Osteocyte (in vitro differentiated cells): ENCODE measurements around the gene SLC7A7. TPM values are rescaled to one million over a fixed set of nuclear protein-coding genes. Genes with fewer than 3 reads are reported as not detected.
"Not testable (repeated sequence)": the region's sequence is repeated elsewhere in the genome, so short reads cannot be mapped to it uniquely, and the experiment has no call there.

ENCODE experiments used
- DNase-seq: peaks from one replicate; pipeline ENCODE4 v3.0.0; 2021; ENCODE audit warnings: mixed read lengths; ENCODE audit not compliant: unreplicated experiment; ENCODE audit errors: extremely low spot score
- H3K27ac Mint-ChIP-seq: one replicate; pipeline ENCODE4 v1.8.0; 2021; ENCODE audit warnings: mild to moderate bottlenecking, mixed read lengths; ENCODE audit not compliant: unreplicated experiment
- H3K27me3 Mint-ChIP-seq: one replicate; pipeline ENCODE4 v1.8.0; 2021; ENCODE audit warnings: mixed read lengths; ENCODE audit not compliant: unreplicated experiment
- H3K36me3 Mint-ChIP-seq: one replicate; pipeline ENCODE4 v1.8.0; 2021; ENCODE audit warnings: mixed read lengths; ENCODE audit not compliant: unreplicated experiment
- H3K4me1 Mint-ChIP-seq: one replicate; pipeline ENCODE4 v1.8.0; 2021; ENCODE audit warnings: mixed read lengths; ENCODE audit not compliant: unreplicated experiment
- H3K4me3 Mint-ChIP-seq: one replicate; pipeline ENCODE4 v1.8.0; 2021; ENCODE audit warnings: mild to moderate bottlenecking, moderate library complexity, mixed read lengths; ENCODE audit not compliant: unreplicated experiment
- H3K9me3 Mint-ChIP-seq: one replicate; pipeline ENCODE4 v1.8.0; 2021; ENCODE audit warnings: mixed read lengths; ENCODE audit not compliant: unreplicated experiment
- total RNA-seq: library from RNA; stranded (reverse); gene quantifications from 2 replicates; pipeline ENCODE4 v1.2.1, GENCODE V29; 2021
- TF ChIP-seq, protein P1 (sequence below): fragments of 200-600 bp; sonication (generic); IDR thresholded peaks from 2 replicates; pipeline ENCODE4 v1.5.0; 2021; ENCODE audit warnings: antibody characterized with exemption, mild to moderate bottlenecking, moderate library complexity

Gene SLC7A7
- total RNA-seq, 1 donor from 2014 or later: 1.6 TPM

DNA sequence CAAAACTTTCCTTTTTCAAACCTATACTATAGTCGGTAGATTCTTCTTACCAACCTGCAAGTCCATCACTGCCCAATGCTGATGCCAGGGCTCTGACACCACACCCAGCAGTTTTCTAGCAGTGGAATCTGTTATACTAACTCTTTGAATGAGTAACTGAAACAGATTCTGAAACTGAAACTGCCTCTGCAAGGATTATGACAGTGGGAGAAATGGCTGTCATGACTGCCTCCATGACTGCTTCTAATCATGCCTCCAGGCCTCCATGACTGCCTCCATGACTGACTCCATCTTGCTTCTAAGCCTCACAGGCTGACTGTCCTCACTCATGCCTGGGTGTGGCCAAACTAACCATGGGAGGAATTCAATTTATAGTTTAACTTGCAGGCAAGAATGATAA lies 78.2 kb downstream of the SLC7A7 start:
- no peak overlapping the region for H3K27ac Mint-ChIP-seq
- no peaks in the 10 kb centered on the region for H3K4me1 Mint-ChIP-seq
- H3K27me3 Mint-ChIP-seq: peaks cover 4% of the 10 kb centered on the region
- TF ChIP-seq, protein P1, sequence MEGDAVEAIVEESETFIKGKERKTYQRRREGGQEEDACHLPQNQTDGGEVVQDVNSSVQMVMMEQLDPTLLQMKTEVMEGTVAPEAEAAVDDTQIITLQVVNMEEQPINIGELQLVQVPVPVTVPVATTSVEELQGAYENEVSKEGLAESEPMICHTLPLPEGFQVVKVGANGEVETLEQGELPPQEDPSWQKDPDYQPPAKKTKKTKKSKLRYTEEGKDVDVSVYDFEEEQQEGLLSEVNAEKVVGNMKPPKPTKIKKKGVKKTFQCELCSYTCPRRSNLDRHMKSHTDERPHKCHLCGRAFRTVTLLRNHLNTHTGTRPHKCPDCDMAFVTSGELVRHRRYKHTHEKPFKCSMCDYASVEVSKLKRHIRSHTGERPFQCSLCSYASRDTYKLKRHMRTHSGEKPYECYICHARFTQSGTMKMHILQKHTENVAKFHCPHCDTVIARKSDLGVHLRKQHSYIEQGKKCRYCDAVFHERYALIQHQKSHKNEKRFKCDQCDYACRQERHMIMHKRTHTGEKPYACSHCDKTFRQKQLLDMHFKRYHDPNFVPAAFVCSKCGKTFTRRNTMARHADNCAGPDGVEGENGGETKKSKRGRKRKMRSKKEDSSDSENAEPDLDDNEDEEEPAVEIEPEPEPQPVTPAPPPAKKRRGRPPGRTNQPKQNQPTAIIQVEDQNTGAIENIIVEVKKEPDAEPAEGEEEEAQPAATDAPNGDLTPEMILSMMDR: no peak
- DNase-seq: peak; percentile 30
- H3K36me3 Mint-ChIP-seq: no peaks in the 10 kb centered on the region
- no peaks in the 10 kb centered on the region for H3K9me3 Mint-ChIP-seq
- H3K4me3 Mint-ChIP-seq: no peak overlapping the region

DNA sequence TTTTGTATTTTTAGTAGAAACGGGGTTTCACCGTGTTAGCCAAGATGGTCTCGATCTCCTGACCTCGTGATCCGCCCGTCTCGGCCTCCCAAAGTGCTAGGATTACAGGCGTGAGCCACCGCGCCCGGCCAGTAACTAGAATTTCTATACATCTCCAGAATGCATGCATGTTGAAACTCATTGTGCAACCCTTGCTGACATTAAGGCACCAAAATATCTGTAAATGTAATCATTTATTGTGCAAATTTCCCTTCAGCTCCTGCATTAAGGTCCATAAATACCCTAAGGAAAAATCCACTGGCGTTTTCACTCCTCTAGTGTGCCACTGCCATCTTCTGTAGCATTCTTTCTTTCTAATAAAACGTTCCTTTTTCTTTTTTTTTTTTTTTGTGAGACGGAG lies 78.9 kb downstream of the SLC7A7 start:
- not testable (repeated sequence) for H3K4me3 Mint-ChIP-seq, DNase-seq, H3K4me1 Mint-ChIP-seq, H3K27ac Mint-ChIP-seq, H3K27me3 Mint-ChIP-seq, H3K36me3 Mint-ChIP-seq, H3K9me3 Mint-ChIP-seq

DNA sequence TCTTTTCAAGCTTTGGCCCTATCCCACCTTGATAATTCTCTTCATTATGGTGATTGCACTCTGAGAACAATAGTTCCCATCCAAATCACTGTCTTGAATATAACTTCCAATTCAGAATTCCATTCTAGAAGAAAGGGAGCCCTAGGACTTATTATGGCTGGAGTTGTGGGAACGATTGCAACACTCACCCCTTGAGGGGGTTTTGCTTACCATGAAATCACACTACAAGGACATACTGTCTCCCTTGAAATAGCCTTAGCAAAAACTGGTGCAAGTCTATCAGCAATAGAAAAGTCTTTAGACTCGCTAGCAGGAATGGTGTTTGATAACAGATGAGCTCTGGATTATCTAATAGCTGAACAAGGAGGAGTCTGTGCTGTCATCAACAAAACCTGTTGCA lies 80.1 kb downstream of the SLC7A7 start:
- Mint-ChIP-seq H3K36me3 (no peaks in the 10 kb centered on the region), H3K27me3 (peaks cover 14% of the 10 kb centered on the region), H3K4me1 (no peaks in the 10 kb centered on the region), H3K9me3 (no peaks in the 10 kb centered on the region), H3K4me3 (no peak overlapping the region), H3K27ac (no peak overlapping the region)
- no peak for DNase-seq
- TF ChIP-seq, protein P1: no peak

DNA sequence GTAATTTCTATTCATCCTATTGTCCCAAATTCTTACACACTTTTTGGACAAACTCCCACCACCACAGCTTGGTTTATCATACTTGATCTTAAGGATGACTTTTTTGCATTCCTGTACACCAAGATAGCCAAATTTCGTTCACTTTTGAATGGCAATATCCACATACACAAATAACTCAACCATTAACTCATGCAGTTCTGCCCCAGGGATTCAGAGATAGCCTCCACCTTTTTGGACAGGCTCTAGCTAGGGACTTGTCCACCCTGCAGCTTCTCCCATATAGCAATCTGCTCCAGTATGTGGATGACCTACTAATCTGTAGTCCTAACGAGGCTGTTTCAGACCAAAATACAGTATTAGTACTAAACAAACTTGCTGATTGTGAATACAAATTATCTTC lies 81.4 kb downstream of the SLC7A7 start:
- TF ChIP-seq, protein P1: no peak
- no peaks in the 10 kb centered on the region for H3K36me3 Mint-ChIP-seq
- no peak overlapping the region for H3K27ac Mint-ChIP-seq
- no peak overlapping the region for H3K4me3 Mint-ChIP-seq
- no peaks in the 10 kb centered on the region for H3K9me3 Mint-ChIP-seq
- peaks cover 10% of the 10 kb centered on the region for H3K27me3 Mint-ChIP-seq
- no peak for DNase-seq
- no peaks in the 10 kb centered on the region for H3K4me1 Mint-ChIP-seq

DNA sequence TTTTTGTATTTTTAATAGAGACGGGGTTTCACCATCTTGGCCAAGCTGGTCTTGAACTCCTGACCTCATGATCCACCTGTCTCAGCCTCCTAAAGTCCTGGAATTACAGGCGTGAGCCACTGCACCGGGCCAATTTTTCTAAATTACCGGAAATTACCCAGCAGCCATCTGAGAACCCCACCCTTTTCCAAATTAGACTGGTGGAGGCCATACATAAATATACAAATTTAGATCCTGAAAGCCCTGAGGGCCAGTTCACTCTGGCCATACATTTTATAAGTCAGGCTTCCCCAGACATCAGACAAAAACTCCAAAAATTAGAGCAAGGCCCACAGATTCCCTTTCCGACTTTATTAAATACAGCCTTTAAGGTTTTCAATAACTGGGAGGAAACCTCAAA lies 83.2 kb downstream of the SLC7A7 start:
- not testable (repeated sequence) for H3K9me3 Mint-ChIP-seq, H3K36me3 Mint-ChIP-seq

DNA sequence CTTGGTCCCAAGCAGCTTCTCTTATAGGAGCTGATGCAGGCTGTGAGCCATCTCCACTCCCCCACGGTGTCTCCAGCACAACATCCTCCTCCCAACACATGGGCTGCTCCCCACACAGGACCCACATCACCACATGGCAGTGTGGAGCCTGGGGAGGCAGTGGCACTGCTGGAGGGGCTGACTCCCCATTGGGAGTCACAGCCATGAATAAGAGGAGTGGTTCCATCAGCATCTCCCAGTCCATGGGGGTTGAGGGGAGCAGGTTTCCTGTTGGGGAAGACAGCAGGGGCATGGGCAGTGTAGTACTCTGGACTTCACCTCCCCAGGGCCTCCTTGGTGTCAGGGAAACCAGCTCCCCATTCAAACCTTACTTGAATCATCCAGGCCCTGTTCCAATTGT lies 89.2 kb downstream of the SLC7A7 start:
- TF ChIP-seq, protein P1: no peak
- Mint-ChIP-seq H3K27me3 (peaks cover 24% of the 10 kb centered on the region), H3K9me3 (no peaks in the 10 kb centered on the region), H3K36me3 (no peaks in the 10 kb centered on the region), H3K4me1 (no peaks in the 10 kb centered on the region), H3K27ac (no peak overlapping the region), H3K4me3 (no peak overlapping the region)
- peak; percentile 57 for DNase-seq

More for the DNA sequence above, 83.2 kb downstream of the SLC7A7 start:
- not testable (repeated sequence) for H3K4me3 Mint-ChIP-seq, H3K27ac Mint-ChIP-seq, H3K4me1 Mint-ChIP-seq, DNase-seq
- H3K27me3 Mint-ChIP-seq: peaks cover 10% of the 10 kb centered on the region

DNA sequence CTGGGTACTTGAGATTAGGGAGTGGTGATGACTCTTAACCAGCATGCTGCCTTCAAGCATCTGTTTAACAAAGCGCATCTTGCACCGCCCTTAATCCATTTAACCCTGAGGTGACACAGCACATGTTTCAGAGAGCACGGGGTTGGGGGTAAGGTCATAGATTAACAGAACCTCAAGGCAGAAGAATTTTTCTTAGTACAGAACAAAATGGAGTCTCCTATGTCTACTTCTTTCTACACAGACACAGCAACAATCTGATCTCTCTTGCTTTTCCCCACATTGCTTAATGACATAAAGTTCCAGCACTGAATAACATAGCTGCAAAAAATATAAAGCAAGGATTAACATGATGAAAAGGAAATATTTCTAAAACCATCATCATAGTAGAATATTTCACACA lies 89.9 kb downstream of the SLC7A7 start:
- not testable (repeated sequence) for H3K4me3 Mint-ChIP-seq, DNase-seq, H3K36me3 Mint-ChIP-seq, H3K27ac Mint-ChIP-seq, H3K9me3 Mint-ChIP-seq, H3K4me1 Mint-ChIP-seq
- peaks cover 24% of the 10 kb centered on the region for H3K27me3 Mint-ChIP-seq

DNA sequence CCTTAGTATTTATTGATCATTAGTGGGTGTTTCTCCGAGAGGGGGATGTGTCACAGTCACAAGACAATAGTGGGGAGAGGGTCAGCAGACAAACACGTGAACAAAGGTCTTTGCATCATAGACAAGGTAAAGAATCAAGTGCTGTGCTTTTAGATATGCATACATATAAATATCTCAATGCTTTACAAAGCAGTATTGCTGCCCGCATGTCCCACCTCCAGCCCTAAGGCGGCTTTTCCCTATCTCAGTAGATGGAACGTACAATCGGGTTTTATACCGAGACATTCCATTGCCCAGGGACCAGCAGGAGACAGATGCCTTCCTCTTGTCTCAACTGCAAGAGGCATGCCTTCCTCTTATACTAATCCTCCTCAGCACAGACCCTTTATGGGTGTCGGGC lies 90.4 kb downstream of the SLC7A7 start:
- not testable (repeated sequence) for H3K27ac Mint-ChIP-seq, H3K9me3 Mint-ChIP-seq, DNase-seq, H3K36me3 Mint-ChIP-seq, H3K4me3 Mint-ChIP-seq, H3K4me1 Mint-ChIP-seq
- H3K27me3 Mint-ChIP-seq: peaks cover 27% of the 10 kb centered on the region
